ENCODE data around the gene TEKT4.
"Not testable (repeated sequence)": the region's sequence is repeated elsewhere in the genome, so short reads cannot be mapped to it uniquely, and the experiment has no call there.

TEKT4 gene

DNA sequence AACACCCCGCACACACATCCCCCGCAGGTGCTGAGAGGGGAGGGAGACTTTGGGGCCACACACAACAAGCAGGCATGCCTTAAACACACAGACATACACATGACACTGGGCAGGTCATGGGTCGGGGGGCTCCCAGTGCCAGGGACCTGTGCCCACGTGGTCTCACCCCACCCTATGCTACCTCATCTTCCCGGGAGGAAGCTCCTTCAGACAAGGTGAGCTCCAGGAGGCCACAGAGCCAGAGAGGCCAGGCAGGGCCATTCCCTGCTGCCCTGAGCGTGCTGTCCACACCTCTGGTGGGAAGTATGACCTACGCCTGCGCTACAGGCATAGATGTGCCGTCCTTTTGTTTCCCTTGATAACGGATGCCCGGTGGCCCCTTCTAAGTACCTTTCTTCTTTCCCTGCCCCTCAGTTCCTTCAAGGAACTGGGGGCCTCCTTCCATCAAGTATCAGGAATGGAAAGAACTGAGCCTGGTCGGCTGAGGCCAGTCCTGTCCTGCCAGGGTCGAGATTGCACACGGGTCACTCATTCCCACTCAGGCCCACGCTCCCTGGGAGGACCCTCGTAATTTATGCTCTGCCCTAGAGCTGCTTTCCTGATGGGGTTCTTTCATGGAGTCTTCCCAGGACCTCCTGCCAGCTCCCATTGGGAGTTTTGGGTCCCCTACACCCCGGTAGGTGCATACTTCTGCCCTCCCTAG lies 4.7 kb downstream of the TEKT4 start:
- no peak for DNase-seq

DNA sequence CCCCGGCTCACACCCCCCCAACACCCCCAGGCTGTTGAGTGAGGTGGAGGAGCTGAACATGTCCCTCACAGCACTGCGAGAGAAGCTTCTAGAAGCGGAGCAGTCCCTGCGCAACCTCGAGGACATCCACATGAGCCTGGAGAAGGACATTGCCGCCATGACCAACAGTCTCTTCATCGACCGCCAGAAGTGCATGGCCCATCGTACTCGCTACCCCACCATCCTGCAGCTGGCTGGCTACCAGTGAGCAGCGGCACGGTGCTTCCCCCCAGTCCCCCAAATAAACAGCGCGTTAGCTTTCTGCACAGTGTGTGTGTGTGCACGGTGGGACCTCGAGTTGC lies 5.3 kb downstream of the TEKT4 start:
- no peak for DNase-seq

GRCh38 chr2:94877129-94877528 lies 5.9 kb downstream of the TEKT4 start:
- DNase-seq = no peak

DNA sequence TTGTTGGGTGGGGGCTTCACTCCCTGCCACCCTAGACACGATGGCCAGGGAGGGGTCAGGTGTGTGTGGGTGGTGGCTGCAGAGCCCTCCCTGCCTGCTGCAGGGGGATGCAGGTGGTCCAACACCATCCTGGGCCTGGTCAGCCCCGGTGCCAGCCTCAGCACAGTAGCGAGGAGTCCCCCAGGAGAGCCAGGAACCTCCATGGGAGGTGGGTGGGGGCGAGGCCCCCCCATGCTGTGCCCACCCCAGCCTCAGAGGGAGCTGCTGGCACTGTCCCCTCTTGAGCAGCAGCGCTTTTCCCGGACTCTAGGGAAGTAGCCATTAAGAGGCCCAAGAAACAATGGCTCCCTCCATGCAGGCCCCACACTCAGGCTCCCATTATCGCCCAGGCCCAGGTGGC lies 7.3 kb downstream of the TEKT4 start:
- not testable (repeated sequence) for DNase-seq

- DNase-seq = no peak
These were observed 8.2 kb downstream of the TEKT4 start for GRCh38 chr2:94879314-94879981.

- DNase-seq = no peak
These were observed 8.8 kb downstream of the TEKT4 start for GRCh38 chr2:94879982-94880377.

GRCh38 chr2:94880507-94880906 lies 9.3 kb downstream of the TEKT4 start:
- no peak for DNase-seq

- DNase-seq = no peak
These were observed 9.8 kb downstream of the TEKT4 start for GRCh38 chr2:94881070-94881469.

DNA sequence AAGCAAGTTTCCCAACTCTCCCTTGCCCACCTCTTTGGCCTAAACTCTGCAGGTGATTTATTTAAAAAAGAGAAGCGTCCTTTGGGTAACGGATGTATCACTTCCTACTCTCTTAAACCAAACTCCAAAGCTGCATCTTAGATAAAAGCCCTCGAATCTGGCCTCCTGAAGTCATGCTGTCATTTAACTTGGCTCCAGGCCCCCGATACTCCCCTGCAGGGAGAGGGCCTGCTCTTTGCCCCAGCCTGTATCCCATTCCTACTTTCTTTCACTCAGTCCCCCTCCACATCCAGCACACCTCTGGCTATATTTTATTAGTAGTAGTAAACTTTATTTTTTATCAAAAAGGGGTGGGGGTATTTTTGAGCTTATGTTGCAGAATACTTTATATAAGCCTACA lies 19.0 kb downstream of the TEKT4 start:
- no peak for DNase-seq

DNA sequence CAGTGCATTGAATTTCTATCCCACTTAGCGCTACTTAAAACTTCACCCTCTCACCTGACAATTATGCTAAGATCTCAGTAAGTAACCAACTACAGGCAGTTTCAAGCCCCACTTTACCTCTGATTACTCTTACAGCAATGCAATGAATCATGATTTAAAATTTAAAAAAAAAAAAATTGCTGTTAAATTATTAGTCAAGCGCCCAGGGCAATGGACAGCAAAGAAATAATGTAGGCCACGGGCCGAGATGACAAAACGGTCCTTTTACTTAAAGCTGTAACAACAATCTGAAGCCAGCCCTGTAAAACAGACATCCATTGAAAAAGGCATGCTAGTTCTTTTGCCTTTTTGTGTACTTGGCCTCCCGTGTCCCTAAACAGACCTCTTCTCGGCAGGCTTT lies 24.0 kb downstream of the TEKT4 start:
- not testable (repeated sequence) for DNase-seq

- not testable (repeated sequence) for DNase-seq
These were observed 35.7 kb downstream of the TEKT4 start for GRCh38 chr2:94906976-94907375.

GRCh38 chr2:94923196-94923595 lies 52.0 kb downstream of the TEKT4 start:
- no peak for DNase-seq

DNA sequence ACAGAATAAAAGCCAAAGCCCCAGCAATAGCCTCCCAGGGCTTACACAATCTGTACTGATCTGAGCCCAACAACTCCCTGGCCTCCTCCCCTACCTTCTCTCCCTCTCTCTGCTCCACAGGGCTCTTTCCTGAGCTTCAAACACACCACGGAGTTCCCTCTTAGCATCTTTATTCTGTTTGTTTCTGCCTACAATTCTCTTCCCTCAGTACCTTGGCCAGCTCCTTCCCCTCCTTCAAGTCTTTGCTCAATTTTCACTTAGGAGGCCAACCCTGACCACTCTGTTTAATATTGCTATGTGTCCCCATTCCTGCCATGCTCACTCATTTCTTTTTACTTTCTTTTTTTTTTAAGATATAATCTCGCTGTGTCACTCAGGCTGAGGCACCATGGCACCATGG lies 53.8 kb downstream of the TEKT4 start:
- DNase-seq = not testable (repeated sequence)

Data from hematopoietic multipotent progenitor cell treated with erythropoietin and hydrocortisone succinate and interleukin-3 and kit ligand, for 4 days (in vitro differentiated cells).